ENCODE results near the gene PTPN6. TPM values are rescaled to one million over a fixed set of nuclear protein-coding genes. Genes with fewer than 3 reads are reported as not detected.

Gene PTPN6
- total and polyA plus RNA-seq, 2 of the 8 experiments (the other 6 are each of a cell fraction or from before 2014, with no cell fraction given) = 16.3 to 28.4 TPM

GRCh38 chr12:6936636-6937480, 14.3 kb upstream of the PTPN6 start (continued):
- no peak for TF ChIP-seq HDAC6 (IDR thresholded peaks at IDR 0.05; ENCODE audit: low read depth, low read length)
